C4-2B (cell line): ENCODE data around the gene MYLK.

Source experiments
- CTCF ChIP-seq: fragments of 450-650 bp; conservative IDR thresholded peaks from 2 replicates; pipeline ENCODE4 v1.5.1; 2017; ENCODE audit warnings: mild to moderate bottlenecking
- ZFX ChIP-seq: fragments of 450-650 bp; IDR thresholded peaks from 2 replicates; pipeline ENCODE4 v1.6.1; 2017

DNA sequence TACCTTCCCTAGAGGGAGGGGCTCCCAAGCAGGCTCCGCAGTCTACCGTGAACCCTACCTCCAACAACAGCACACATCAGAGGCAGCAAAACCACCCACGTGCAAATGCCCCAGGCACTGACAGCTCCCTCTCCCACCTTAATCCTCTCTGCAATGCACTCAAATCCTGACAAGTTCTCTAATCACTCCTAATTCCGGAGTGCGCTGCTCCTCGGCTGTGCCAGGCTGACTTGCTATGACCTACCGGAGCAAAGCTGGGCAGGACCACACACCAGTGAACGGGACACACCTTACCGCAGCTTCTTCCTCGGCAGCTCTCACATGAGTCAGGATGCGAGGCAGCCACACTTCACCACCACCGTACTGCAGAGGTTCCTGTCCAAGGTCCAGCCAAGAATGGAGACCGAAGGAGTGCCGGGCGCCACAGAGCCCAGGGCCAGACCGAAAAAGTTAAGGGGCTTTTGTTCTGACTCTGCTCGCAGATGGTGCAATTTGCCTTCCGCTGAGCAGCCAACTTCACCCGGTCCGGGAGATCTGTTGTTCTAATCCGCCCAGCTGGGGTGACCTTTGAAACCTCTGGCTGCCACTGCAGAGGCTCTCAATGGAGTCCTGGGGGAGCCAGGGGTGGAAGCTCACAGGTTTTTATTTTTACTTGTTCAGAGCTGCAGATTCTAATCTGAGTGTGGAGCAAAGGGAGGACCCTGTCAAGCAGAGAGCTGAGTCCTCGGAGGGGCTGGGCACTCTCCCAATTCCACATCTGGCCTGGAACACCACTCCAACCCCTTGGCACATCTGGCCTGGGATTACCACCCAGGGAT is 84.4 kb downstream of the MYLK start:
- TF ChIP-seq CTCF (no peak), ZFX (no peak)
